Measurements from ENCODE around the gene RIPPLY3.
"Not testable (repeated sequence)": the region's sequence is repeated elsewhere in the genome, so short reads cannot be mapped to it uniquely, and the experiment has no call there.

RIPPLY3 gene

DNA sequence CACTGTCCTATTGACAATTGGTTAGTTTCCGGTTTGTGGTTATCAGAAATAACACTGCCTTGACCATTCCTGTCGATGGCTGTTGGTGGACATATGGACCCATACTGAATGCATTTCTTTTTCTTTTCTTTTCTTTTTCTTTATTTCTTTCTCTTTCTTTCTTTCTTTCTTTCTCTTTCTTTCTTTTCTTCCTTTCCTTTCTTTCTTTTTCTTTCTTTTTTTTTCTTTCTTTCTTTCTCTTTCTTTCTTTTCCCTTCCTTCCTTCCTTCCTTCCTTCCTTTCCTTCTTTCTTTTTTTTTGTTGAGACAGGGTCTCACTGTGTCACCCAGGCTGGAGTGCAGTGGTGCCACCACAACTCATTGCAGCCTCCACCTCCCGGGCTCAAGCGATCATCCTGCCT is 24.4 kb downstream of the RIPPLY3 start:
- H3K27me3 ChIP-seq (replicated peaks): no peaks in the 10 kb centered on the region
- H3K27ac ChIP-seq: no peak overlapping the region
- in situ Hi-C loops (cut with HindIII; ENCODE audit: low pct_ligation_motif_present, low sequenced_read_pairs): no loop called here
- TF ChIP-seq, protein P1, sequence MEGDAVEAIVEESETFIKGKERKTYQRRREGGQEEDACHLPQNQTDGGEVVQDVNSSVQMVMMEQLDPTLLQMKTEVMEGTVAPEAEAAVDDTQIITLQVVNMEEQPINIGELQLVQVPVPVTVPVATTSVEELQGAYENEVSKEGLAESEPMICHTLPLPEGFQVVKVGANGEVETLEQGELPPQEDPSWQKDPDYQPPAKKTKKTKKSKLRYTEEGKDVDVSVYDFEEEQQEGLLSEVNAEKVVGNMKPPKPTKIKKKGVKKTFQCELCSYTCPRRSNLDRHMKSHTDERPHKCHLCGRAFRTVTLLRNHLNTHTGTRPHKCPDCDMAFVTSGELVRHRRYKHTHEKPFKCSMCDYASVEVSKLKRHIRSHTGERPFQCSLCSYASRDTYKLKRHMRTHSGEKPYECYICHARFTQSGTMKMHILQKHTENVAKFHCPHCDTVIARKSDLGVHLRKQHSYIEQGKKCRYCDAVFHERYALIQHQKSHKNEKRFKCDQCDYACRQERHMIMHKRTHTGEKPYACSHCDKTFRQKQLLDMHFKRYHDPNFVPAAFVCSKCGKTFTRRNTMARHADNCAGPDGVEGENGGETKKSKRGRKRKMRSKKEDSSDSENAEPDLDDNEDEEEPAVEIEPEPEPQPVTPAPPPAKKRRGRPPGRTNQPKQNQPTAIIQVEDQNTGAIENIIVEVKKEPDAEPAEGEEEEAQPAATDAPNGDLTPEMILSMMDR (IDR thresholded peaks at IDR 0.05; ENCODE audit: low read depth, low read length, missing control alignments): no peak
- no peaks in the 10 kb centered on the region for H3K36me3 ChIP-seq (replicated peaks)
- no peak overlapping the region for H3K4me3 ChIP-seq (ENCODE audit: low read depth, low read length)
- no peak for DNase-seq

DNA sequence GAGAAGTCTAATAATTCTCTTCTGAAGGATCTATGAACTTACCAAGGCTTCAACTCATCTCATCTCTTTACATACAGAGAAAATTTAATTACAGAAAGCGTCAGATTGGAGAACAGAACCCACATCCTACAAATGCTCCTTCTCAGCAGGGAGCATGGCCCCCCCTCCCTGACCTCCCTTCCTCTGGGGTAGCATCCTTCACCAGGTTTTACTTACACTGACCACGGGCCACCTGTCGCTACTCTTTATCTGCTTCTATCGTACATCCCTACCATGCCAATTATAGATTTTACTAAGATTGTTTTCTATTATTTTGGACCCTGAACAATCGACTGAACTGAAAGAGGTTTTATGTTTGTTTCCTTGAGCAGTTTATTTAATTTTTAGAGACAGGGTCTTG is 25.8 kb downstream of the RIPPLY3 start:
- in situ Hi-C loops (cut with HindIII; ENCODE audit: low pct_ligation_motif_present, low sequenced_read_pairs): no loop called here
- TF ChIP-seq, protein P1 (IDR thresholded peaks at IDR 0.05; ENCODE audit: low read depth, low read length, missing control alignments): no peak

DNA sequence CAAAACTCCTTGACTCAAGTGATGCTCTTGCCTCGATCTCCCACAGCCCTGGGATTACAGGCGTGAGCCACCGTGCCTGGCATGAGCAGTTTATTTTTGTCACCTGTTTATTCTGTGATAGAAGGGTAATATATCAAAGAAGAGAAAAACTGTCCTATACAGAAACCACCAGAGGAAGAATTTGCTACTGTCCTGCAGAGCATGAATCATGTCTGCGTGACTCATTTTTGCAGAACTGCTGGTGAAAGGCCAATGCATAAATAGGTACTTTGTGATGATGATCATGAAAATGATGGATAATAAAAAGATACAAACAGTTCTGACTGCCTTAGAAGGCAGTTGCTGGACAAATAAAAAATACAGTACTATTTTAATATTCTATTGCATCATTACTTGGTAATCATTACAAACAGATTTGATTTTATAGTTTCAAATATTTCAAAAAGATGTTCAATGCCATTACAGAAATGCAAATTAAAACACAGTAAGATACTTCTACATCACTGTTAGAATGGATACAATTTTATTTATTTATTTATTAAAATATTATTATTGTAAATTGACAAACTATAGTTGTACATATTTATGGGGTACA is 26.5 kb downstream of the RIPPLY3 start:
- no peaks in the 10 kb centered on the region for H3K36me3 ChIP-seq (replicated peaks)
- no peaks in the 10 kb centered on the region for H3K27me3 ChIP-seq (replicated peaks)
- H3K4me3 ChIP-seq (ENCODE audit: low read depth, low read length): no peak overlapping the region
- DNase-seq: peak; percentile 76
- TF ChIP-seq, protein P1 (IDR thresholded peaks at IDR 0.05; ENCODE audit: low read depth, low read length, missing control alignments): no peak
- in situ Hi-C loops (cut with HindIII; ENCODE audit: low pct_ligation_motif_present, low sequenced_read_pairs): no loop called here
- H3K27ac ChIP-seq: no peak overlapping the region

More for the DNA sequence above, 25.8 kb downstream of the RIPPLY3 start:
- Histone ChIP-seq H3K4me3 (ENCODE audit: low read depth, low read length) (no peak overlapping the region), H3K27ac (no peak overlapping the region), H3K27me3 (replicated peaks) (no peaks in the 10 kb centered on the region), H3K36me3 (replicated peaks) (no peaks in the 10 kb centered on the region)
- DNase-seq: no peak

DNA sequence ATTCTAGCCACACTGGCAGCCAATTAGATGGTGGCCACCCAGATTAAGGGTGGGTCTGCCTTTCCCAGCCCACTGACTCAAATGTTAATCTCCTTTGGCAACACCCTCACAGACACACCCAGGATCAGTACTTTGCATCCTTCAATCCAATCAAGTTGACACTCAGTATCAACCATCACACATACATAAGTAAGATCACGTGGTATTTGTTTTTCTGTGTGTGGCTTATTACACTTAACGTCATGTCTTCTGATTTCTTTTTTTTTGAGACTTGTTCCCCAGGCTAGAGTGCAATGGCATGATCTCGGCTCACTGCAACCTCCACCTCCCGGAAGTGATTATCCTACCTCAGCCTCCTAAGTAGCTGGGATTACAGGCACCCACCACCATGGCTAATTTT is 27.9 kb downstream of the RIPPLY3 start:
- in situ Hi-C loops (cut with HindIII; ENCODE audit: low pct_ligation_motif_present, low sequenced_read_pairs); DNase-seq; H3K27me3 ChIP-seq (replicated peaks); H3K4me3 ChIP-seq (ENCODE audit: low read depth, low read length); H3K36me3 ChIP-seq (replicated peaks); H3K27ac ChIP-seq: not testable (repeated sequence)

DNA sequence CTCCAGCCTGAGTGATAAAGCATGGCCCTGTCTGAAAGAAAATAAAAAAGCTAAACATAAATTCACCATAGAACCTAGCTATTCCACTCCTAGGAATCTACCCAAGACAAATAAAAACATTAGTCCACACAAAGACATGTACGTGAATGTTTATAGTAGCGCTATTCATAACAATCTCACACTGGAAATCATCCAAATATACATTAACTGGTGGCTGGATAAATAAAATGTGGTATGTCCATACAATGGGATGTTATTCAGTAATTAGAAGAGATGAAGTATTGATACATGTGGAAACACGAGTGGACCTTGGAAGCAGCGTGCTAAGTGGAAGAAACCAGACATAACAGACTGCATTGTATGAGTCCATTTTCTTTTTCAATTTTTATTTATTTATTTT is 29.7 kb downstream of the RIPPLY3 start:
- Histone ChIP-seq H3K27me3 (replicated peaks) (no peaks in the 10 kb centered on the region), H3K36me3 (replicated peaks) (no peaks in the 10 kb centered on the region), H3K4me3 (ENCODE audit: low read depth, low read length) (no peak overlapping the region), H3K27ac (no peak overlapping the region)
- TF ChIP-seq, protein P1 (IDR thresholded peaks at IDR 0.05; ENCODE audit: low read depth, low read length, missing control alignments): no peak
- in situ Hi-C loops (cut with HindIII; ENCODE audit: low pct_ligation_motif_present, low sequenced_read_pairs): no loop called here
- DNase-seq: no peak

DNA sequence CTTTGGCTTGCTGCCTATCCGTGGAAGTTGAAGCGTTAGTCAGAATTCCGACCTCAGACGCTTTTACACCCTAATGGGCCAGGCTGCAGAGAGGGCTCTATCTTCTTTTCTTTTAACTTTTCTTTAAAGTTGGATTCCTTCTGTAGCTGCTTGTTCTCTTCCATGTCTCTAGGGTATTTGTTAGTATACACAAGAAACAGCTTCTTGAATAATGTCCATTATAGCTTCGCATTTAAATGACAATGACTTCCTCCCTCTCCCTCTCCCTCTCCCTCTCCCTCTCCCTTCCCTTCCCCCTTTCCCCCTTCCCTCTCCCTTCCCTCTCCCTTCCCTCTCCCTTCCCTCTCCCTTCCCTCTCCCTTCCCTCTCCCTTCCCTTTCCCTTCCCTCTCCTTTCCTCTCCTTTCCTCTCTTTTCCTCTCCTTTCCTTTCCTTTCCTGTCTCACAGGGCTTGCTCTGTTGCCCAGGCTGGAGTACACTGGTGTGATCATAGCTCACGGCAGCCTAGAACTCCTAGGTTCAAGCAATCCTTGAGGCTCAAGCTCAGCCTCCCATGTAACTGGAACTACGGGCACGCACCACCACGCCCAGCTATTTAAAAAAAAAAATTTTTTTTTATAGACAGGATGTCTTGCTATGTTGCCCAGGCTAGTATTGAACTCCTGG is 33.0 kb downstream of the RIPPLY3 start:
- DNase-seq: no peak
- TF ChIP-seq, protein P1 (IDR thresholded peaks at IDR 0.05; ENCODE audit: low read depth, low read length, missing control alignments): no peak
- Histone ChIP-seq H3K36me3 (replicated peaks) (no peaks in the 10 kb centered on the region), H3K27me3 (replicated peaks) (no peaks in the 10 kb centered on the region), H3K4me3 (ENCODE audit: low read depth, low read length) (no peak overlapping the region), H3K27ac (no peak overlapping the region)
- in situ Hi-C loops (cut with HindIII; ENCODE audit: low pct_ligation_motif_present, low sequenced_read_pairs): no loop called here
